SU-DHL-6 (cell line): ENCODE data around the gene PTPN4.

Experiments used
- CTCF ChIP-seq: fragments of 200-600 bp; sonication (generic); IDR thresholded peaks from one replicate; pipeline ENCODE4 v1.5.1; 2017; ENCODE audit warnings: antibody characterized with exemption, mild to moderate bottlenecking, low read length, moderate library complexity; ENCODE audit not compliant: insufficient read depth, poor library complexity, severe bottlenecking
- EZH2phosphoT487 ChIP-seq: fragments of 200-600 bp; sonication (generic), shearing (Covaris generic); conservative IDR thresholded peaks from 2 replicates; pipeline ENCODE4 v1.6.1; 2018; ENCODE audit warnings: mild to moderate bottlenecking, antibody characterized with exemption, low read length, moderate library complexity, mixed read lengths

- TF ChIP-seq CTCF: no peak
- no peak for TF ChIP-seq EZH2phosphoT487
These were observed 92.5 kb downstream of the PTPN4 start for GRCh38 chr2:119852214-119852613.
